Measurements from ENCODE around the gene SDK2.

SDK2 gene

GRCh38 chr17:73301369-73301768 is 342.9 kb downstream of the SDK2 start:
- in situ Hi-C loops (cut with HindIII; ENCODE audit: low sequenced_read_pairs): no loop called here

GRCh38 chr17:73300392-73300791 is 343.9 kb downstream of the SDK2 start:
- in situ Hi-C loops (cut with HindIII; ENCODE audit: low sequenced_read_pairs): no loop called here

DNA sequence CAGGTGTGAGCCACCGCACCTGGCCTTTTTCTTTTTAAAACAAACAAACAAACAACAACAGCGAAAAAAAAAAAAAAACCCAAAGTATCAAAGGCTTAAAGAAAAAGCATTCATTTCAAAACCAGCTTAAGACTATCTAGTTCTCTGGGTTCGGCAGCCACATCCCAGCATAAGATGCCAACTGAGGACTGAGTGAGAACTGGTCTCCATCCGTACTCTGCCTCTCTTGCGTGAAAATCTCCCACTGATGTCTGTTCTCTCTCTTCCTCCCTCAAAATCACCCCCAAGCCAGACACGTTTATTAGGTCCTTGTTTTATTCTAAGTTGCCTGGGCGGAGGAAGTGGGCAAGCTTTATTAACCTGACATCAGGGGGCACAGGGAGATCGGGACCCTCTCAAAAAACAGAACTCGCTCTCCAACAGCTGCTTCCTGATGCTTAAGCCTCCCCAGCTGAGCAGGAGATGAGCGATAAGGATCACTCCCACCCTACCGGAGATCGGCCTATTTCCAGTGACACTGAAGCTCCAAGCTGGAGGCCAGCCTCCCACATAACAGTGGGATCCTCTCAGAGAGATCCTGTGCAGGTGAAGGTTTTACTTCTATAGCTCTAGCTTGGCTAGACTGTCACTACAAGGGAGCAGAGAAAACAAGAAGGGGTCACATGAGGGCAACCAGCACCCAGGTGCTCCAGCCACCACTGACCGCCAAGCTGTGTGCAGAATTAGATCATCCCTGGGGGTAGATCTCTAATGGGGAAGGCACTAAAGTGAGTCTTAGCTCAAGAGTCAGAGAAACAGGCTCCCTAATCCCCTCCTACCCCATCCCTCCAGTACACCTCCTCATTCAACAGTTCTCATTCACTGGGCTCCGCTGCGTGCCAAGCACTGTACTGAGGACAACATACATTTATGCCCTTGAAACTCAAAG is 346.0 kb downstream of the SDK2 start:
- in situ Hi-C loops (cut with HindIII; ENCODE audit: low sequenced_read_pairs): no loop called here

DNA sequence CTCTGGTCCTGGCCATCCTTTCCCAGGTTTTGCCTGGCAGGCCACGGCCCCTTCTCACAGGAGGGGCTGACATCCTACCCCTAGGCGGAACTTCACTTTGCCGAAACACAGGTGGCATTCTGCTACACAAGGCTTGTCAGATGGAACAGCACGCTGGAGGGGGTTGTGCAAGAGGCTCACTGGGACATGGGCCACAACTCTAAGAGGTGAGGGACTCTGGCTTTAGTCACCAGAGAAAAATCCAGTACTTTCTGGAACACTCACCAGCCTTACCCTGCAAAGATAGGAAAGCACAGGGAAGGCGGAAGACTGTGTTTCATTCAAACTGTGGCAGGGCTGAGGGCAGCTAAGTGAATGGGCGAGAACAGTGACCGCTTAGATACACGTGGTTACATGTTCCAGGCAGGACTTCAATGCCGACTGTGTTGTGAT is 350.7 kb downstream of the SDK2 start:
- in situ Hi-C loops (cut with HindIII; ENCODE audit: low sequenced_read_pairs): no loop called here

DNA sequence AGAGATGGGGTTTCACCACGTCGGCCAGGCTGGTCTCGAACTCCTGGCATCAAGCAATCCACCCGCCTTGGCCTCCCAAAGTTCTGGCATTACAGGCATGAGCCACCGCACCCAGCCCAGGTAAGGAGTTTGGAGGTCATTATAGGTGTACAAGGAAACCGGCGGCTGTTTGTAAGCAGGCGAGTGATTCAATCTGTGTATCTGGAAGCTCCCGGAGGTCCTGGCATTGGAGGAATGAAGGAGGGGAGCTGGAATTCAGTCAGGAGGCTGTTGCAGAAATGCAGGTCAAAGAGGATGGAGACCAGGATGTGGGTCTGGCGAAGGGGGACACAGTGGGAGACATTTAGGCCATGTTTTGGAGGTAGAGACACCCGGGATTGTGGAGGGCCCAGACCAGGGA is 351.2 kb downstream of the SDK2 start:
- in situ Hi-C loops (cut with HindIII; ENCODE audit: low sequenced_read_pairs): no loop called here

DNA sequence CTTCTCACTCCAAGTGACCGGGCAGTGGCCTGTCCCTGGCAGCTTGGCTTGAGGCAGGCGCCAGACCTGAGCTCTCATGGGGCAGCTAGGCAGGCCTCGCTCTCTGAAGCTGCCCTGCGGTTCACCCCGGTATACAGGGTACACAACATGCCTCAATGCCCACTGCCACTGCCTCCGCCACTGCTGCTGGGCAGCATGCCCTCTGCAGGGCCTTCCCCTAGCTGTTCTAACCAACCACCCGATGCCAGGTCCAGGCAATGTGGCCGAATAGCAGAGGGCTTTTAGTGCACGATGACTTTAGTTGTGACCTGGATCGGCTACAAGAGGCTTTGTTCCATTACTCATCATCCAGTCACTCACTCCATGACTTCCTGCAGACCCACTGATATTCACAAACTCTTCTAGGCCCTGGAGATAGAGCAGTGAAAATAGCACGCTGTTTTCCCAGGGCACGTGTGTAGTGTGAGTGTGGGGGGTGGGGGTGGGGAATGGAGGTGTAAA is 352.2 kb downstream of the SDK2 start:
- in situ Hi-C loops (cut with HindIII; ENCODE audit: low sequenced_read_pairs): no loop called here

- in situ Hi-C loops (cut with HindIII; ENCODE audit: low sequenced_read_pairs): no loop called here
Measured at GRCh38 chr17:73291260-73291801, 352.9 kb downstream of the SDK2 start.

DNA sequence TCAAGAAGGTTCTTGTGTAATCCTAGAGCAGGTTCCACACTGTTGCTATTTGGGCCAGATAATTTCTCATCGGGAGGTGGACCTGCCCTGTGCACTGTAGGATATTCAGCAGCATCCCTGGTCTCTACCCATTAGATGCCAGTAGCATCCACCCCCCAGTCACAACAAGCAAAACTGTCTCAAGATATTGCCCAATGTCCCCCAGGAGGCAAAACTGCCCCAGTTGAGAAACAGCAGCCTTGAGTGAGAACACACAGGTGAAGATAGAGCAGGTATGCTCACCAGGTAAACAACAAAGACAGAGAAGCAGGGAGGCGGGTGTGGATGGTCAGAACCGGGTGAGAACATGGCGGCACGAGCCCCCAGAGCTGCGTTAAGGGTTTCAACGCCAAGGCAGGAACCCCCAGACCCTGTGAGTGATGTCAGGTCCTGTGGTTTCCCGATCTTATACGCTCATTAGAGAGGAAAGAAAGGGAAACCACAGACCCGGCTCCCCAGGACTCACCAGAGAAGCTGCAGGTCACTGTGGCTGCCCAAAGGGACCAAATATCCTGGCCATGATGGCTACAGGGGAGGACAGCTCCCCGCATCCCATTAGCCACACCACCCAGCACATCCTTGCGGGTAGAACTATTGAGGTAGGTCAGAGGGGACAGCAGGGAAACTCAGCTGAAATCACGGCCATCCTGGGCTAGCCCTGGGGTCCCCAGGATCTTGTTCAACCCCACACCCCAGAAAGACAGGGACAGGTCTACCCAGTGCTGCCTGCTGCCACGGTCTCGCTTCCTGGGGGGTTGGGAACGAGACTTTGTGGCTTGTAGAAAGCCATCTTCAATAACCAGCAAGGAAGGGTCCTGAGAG is 353.6 kb downstream of the SDK2 start:
- in situ Hi-C loops (cut with HindIII; ENCODE audit: low sequenced_read_pairs): no loop called here

DNA sequence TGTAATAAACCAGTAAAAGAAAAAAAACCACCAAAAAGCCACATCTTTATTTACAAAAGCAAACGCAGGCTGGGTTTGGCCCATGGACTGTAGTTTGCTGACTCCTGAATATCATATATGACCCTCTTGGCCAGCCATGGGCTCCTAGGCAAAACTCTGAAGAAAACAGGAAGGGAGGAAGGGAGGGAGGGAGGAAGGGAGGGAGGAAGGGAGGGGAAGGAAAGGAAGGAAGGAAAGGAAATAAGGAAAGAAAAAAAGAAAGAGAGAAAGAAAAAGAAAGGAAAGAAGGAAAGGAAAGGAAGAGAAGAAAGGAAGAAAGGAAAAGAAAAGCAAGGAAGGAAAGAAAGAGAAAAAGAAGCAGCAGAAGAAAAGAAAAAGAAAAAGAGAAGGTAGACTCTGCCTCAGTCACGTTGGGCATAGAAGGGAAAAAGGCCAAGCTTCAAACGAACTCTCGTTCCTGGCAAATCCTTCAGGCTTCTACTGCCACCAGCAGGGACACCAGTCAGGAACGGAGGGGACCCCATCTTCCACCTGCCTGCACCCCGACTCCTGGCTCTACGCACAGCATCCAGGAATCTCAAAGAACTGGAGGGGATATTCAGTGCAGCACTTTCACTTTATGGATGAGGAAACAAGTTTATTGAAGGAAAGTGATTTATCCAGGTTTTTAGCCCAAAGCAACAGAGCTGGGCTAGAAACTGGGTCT is 354.5 kb downstream of the SDK2 start:
- in situ Hi-C loops (cut with HindIII; ENCODE audit: low sequenced_read_pairs): no loop called here

GRCh38 chr17:73288534-73289302 is 355.5 kb downstream of the SDK2 start:
- in situ Hi-C loops (cut with HindIII; ENCODE audit: low sequenced_read_pairs): no loop called here

DNA sequence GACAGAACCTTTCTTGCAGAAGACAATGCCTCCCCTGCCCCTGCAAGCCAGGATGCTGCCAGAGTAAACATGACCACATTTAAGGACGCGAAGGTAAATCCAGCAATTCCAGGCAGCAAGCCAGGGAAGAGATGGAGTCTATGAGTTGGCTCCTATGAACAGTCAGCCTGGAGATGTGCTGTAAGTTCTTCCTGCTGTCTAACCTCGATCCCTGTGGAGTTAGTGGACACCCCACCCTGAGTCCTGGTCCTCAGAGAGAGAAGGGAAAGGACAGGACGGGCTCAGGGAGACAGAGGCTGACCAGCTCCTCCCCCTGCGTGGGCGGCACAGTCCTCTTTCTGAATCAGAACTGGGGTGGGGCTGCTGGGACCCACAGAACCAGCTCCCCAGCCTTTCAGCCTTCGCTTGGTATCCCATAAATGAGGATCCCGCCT is 357.4 kb downstream of the SDK2 start:
- in situ Hi-C loops (cut with HindIII; ENCODE audit: low sequenced_read_pairs): no loop called here

DNA sequence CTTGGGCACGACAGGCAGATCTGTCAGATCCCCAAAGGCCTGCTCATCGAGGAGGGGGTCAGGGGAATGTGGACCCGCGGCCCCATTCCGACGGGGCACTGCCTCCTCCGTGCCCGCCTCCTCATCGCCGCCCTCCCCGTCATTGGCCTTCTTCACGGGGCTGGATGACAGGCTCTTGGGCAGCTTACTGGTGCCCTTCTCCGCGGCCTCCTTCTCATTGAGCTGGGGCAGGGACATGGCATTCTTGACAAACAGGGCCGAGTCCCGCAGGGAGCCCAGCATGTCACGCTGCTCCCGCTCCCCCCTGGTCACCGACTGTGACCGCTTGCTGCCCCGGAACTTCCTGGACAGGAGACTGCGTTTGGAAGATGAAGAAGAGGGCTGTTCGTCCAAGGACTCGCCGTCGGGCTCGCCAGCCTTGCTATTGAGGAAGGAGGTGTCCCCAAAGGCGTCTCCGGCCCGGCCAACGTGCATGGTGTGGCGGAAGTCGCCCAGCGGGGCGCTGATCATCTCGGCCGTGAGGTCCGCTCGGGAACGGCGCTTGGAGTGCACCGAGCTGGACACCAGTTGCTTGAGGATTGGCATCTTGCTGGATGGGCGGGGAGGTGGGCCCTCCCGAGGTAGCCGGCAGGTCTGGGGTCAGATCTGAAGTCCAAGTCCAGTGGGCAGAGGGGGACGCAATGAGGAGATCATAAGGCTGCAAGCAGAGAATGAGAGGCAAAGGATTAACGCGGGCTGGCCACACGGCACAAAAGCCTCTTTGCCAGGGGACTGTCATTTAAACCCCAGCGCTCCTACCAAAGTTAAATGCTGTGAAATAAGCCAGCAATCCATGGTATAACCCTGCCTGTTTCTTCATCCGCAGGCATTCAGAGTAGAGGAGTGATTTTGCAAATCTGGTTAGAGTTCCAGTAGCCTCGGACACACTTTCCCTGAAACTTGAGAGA is 358.1 kb downstream of the SDK2 start:
- in situ Hi-C loops (cut with HindIII; ENCODE audit: low sequenced_read_pairs): no loop called here

- in situ Hi-C loops (cut with HindIII; ENCODE audit: low sequenced_read_pairs): no loop called here
Measured at GRCh38 chr17:73285603-73285908, 358.7 kb downstream of the SDK2 start.

GRCh38 chr17:73284906-73285602 is 359.2 kb downstream of the SDK2 start:
- in situ Hi-C loops (cut with HindIII; ENCODE audit: low sequenced_read_pairs): no loop called here
